Cardiac fibroblast (primary cell): ENCODE measurements around the gene CLASP2.

Experiments used
- DNase-seq, 2 donors: peaks; one replicate each; pipeline versions ENCODE4 v3.0.0 to v3.0.0-alpha.2; 2010; ENCODE audit warnings: low read depth in 2 of 2
- H3K4me3 ChIP-seq, 2 donors: replicated peaks in 1 of 2; 1 replicate in 1 of 2; 2 replicates in 1 of 2; pipeline ENCODE4 v1.5.1; 2011; ENCODE audit warnings: low read depth in 2 of 2, low read length in 2 of 2, mild to moderate bottlenecking in 2 of 2, moderate library complexity in 1 of 2
- CTCF ChIP-seq: IDR thresholded peaks from one replicate; pipeline ENCODE4 v1.5.1; 2011; ENCODE audit warnings: low read depth, mild to moderate bottlenecking, low read length, inconsistent platforms

Gene CLASP2

GRCh38 chr3:33634262-33634661, 83.8 kb downstream of the CLASP2 start:
- H3K4me3 ChIP-seq: no peak overlapping the region
- no peak for TF ChIP-seq CTCF
- DNase-seq: no peak

GRCh38 chr3:33629219-33629618, 88.8 kb downstream of the CLASP2 start:
- no peak overlapping the region for H3K4me3 ChIP-seq
- peak in 1 of 2 donors; percentile 8 for DNase-seq
- TF ChIP-seq CTCF: no peak

- no peak overlapping the region for H3K4me3 ChIP-seq
- DNase-seq: peak; percentile 18 to 44
- no peak for TF ChIP-seq CTCF
Measured at GRCh38 chr3:33624756-33625155, 93.3 kb downstream of the CLASP2 start.

- TF ChIP-seq CTCF: no peak
- DNase-seq: no peak
- H3K4me3 ChIP-seq: no peak overlapping the region
Measured at GRCh38 chr3:33613041-33613440, 105.0 kb downstream of the CLASP2 start.

- DNase-seq: no peak
- no peak overlapping the region for H3K4me3 ChIP-seq
- TF ChIP-seq CTCF: no peak
Measured at GRCh38 chr3:33612607-33613006, 105.4 kb downstream of the CLASP2 start.

GRCh38 chr3:33602829-33603228, 115.2 kb downstream of the CLASP2 start:
- TF ChIP-seq CTCF: no peak
- DNase-seq: no peak
- H3K4me3 ChIP-seq: no peak overlapping the region

GRCh38 chr3:33597257-33597689, 120.8 kb downstream of the CLASP2 start:
- no peak overlapping the region for H3K4me3 ChIP-seq
- TF ChIP-seq CTCF: no peak
- no peak for DNase-seq
